Measurements from ENCODE around the gene PCDHA3.

PCDHA3 gene

DNA sequence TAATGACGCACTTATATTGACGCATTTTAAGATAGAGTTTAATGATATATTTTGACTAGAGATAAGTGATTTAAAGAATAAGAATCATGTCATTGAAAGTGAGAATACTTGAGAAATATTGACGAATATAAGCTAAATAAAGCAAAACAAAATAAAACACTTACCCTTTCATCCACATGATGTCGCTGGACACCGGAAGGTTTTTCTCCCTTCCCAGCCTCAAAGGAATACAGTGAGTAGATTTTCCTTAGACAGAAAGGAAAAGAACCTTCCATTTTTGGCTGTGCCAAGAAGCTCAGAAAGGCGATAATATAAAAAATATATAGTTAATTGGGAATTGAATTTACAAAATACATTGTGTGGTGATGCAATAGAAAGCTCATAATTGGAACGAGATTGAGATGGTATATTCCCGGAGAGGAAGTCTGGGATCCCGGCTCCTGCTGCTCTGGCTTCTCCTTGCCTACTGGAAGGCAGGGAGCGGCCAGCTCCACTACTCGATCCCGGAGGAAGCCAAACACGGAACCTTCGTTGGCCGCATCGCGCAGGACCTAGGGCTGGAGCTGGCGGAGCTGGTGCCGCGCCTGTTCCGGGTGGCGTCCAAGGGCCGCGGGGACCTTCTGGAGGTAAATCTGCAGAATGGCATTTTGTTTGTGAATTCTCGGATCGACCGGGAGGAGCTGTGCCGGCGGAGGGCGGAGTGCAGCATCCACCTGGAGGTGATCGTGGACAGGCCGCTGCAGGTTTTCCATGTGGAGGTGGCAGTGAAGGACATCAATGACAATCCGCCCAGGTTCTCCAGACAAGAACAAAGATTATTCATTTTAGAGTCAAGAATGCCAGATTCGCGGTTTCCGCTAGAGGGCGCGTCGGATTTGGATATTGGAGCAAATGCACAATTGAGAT is 20.8 kb downstream of the PCDHA3 start, which contains the start of gene PCDHA5:
Gene PCDHA5, plus strand, starts transcription at position 239 of the 906 bp plus-strand sequence.
- TF ChIP-seq, protein P1, sequence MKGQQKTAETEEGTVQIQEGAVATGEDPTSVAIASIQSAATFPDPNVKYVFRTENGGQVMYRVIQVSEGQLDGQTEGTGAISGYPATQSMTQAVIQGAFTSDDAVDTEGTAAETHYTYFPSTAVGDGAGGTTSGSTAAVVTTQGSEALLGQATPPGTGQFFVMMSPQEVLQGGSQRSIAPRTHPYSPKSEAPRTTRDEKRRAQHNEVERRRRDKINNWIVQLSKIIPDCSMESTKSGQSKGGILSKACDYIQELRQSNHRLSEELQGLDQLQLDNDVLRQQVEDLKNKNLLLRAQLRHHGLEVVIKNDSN (IDR thresholded peaks at IDR 0.05) = no peak
- TF ChIP-seq RAD21 (IDR thresholded peaks at IDR 0.05; ENCODE audit: low read depth) = peak; percentile 9; the same call in 1 of the 2 replicates

DNA sequence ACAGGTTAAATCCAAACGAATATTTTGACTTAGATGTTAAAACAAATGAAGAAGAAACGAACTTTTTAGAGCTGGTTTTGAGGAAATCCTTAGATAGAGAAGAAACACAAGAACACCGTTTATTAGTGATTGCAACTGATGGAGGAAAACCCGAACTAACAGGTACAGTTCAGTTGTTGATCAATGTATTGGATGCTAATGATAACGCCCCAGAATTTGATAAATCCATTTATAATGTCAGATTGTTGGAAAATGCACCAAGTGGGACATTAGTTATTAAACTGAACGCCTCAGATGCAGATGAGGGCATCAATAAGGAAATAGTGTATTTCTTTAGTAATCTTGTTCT is 21.4 kb downstream of the PCDHA3 start:
- TF ChIP-seq CEBPB (IDR thresholded peaks at IDR 0.05) = no peak
- TF ChIP-seq EP300 (IDR thresholded peaks at IDR 0.05; ENCODE audit: borderline replicate concordance) = no peak
- TF ChIP-seq, protein P2, sequence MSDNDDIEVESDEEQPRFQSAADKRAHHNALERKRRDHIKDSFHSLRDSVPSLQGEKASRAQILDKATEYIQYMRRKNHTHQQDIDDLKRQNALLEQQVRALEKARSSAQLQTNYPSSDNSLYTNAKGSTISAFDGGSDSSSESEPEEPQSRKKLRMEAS (IDR thresholded peaks at IDR 0.05) = no peak
- no peak for TF ChIP-seq TCF12 (IDR thresholded peaks at IDR 0.05; ENCODE audit: low read depth)
- TF ChIP-seq TAF1 (IDR thresholded peaks at IDR 0.05; ENCODE audit: low read depth) = no peak
- TF ChIP-seq TEAD4 (IDR thresholded peaks at IDR 0.05) = no peak
- no peak for TF ChIP-seq EGR1 (IDR thresholded peaks at IDR 0.05)
- TF ChIP-seq RAD21 (IDR thresholded peaks at IDR 0.05; ENCODE audit: low read depth) = no peak
- TF ChIP-seq YY1 (IDR thresholded peaks at IDR 0.05; ENCODE audit: low read depth) = no peak
- TF ChIP-seq, protein P1 (IDR thresholded peaks at IDR 0.05) = no peak

DNA sequence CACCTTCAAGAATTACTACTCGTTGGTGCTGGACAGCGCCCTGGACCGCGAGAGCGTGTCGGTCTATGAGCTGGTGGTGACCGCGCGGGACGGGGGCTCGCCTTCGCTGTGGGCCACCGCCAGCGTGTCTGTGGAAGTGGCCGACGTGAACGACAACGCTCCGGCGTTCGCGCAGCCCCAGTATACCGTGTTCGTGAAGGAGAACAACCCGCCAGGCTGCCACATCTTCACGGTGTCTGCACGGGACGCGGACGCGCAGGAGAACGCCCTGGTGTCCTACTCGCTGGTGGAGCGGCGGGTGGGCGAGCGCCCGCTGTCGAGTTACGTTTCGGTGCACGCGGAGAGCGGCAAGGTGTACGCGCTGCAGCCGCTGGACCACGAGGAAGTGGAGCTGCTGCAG is 22.1 kb downstream of the PCDHA3 start:
- TF ChIP-seq, protein P3, sequence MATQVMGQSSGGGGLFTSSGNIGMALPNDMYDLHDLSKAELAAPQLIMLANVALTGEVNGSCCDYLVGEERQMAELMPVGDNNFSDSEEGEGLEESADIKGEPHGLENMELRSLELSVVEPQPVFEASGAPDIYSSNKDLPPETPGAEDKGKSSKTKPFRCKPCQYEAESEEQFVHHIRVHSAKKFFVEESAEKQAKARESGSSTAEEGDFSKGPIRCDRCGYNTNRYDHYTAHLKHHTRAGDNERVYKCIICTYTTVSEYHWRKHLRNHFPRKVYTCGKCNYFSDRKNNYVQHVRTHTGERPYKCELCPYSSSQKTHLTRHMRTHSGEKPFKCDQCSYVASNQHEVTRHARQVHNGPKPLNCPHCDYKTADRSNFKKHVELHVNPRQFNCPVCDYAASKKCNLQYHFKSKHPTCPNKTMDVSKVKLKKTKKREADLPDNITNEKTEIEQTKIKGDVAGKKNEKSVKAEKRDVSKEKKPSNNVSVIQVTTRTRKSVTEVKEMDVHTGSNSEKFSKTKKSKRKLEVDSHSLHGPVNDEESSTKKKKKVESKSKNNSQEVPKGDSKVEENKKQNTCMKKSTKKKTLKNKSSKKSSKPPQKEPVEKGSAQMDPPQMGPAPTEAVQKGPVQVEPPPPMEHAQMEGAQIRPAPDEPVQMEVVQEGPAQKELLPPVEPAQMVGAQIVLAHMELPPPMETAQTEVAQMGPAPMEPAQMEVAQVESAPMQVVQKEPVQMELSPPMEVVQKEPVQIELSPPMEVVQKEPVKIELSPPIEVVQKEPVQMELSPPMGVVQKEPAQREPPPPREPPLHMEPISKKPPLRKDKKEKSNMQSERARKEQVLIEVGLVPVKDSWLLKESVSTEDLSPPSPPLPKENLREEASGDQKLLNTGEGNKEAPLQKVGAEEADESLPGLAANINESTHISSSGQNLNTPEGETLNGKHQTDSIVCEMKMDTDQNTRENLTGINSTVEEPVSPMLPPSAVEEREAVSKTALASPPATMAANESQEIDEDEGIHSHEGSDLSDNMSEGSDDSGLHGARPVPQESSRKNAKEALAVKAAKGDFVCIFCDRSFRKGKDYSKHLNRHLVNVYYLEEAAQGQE (IDR thresholded peaks at IDR 0.05; ENCODE audit: low read depth) = peak; percentile 34; the same call in 1 of the 2 replicates

DNA sequence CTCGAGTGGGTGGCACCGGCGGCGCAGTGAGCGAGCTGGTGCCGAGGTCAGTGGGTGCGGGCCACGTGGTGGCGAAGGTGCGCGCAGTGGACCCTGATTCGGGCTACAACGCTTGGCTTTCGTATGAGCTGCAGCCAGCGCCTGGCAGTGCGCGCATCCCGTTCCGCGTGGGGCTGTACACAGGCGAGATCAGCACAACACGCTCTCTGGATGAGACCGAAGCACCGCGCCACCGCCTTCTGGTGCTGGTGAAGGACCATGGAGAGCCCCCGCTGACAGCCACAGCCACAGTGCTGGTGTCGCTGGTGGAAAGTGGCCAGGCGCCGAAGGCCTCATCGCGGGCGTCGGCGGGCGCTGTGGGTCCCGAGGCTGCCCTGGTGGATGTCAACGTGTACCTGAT is 22.6 kb downstream of the PCDHA3 start:
- TF ChIP-seq TAF1 (IDR thresholded peaks at IDR 0.05; ENCODE audit: low read depth) = no peak
- TF ChIP-seq NFIC (IDR thresholded peaks at IDR 0.05) = no peak
- TF ChIP-seq EGR1 (IDR thresholded peaks at IDR 0.05) = no peak
- no peak for TF ChIP-seq CEBPB (IDR thresholded peaks at IDR 0.05)
- TF ChIP-seq EP300 (IDR thresholded peaks at IDR 0.05; ENCODE audit: borderline replicate concordance) = no peak
- TF ChIP-seq, protein P3 (IDR thresholded peaks at IDR 0.05; ENCODE audit: low read depth) = no peak
- no peak for TF ChIP-seq FOXM1 (IDR thresholded peaks at IDR 0.05; ENCODE audit: borderline replicate concordance, low read depth)
- no peak for TF ChIP-seq RAD21 (IDR thresholded peaks at IDR 0.05; ENCODE audit: low read depth)
- TF ChIP-seq ZBTB7A (IDR thresholded peaks at IDR 0.05; ENCODE audit: low read depth) = no peak
- TF ChIP-seq, protein P1 (IDR thresholded peaks at IDR 0.05) = no peak
- TF ChIP-seq CREB1 (IDR thresholded peaks at IDR 0.05; ENCODE audit: low read depth) = no peak
- TF ChIP-seq TEAD4 (IDR thresholded peaks at IDR 0.05) = no peak
- TF ChIP-seq TCF12 (IDR thresholded peaks at IDR 0.05; ENCODE audit: low read depth) = no peak
- TF ChIP-seq YY1 (IDR thresholded peaks at IDR 0.05; ENCODE audit: low read depth) = no peak

DNA sequence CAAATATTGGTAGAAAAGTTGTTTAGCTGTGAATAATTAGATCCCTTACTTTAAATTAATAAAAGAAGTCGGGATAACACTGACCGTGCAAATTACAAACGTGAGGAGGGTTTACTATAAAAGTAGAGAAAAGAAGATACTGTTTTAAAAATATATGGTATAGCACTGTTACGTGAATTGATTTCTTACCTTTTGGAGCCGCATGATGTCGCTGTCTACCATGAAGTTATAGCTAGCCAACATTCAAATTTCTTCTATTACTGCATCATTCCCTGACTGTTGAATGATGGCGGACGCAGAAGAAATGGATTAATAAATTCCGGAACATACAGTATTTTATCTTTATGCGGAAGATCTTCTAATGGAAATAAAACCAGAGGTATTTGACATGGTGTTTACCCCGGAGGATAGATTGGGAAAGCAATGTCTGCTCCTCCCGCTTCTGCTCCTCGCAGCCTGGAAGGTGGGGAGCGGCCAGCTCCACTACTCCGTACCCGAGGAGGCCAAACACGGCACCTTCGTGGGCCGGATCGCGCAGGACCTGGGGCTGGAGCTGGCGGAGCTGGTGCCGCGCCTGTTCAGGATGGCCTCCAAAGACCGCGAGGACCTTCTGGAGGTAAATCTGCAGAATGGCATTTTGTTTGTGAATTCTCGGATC is 27.0 kb downstream of the PCDHA3 start, which contains the start of gene PCDHA6:
Gene PCDHA6, plus strand, starts transcription at position 257 of the 658 bp plus-strand sequence. Its CDS starts 132 bp downstream, at position 389.
- TF ChIP-seq TEAD4 (IDR thresholded peaks at IDR 0.05) (no peak), EP300 (IDR thresholded peaks at IDR 0.05; ENCODE audit: borderline replicate concordance) (no peak), CREB1 (IDR thresholded peaks at IDR 0.05; ENCODE audit: low read depth) (no peak), TCF12 (IDR thresholded peaks at IDR 0.05; ENCODE audit: low read depth) (no peak), YY1 (IDR thresholded peaks at IDR 0.05; ENCODE audit: low read depth) (no peak), ZBTB7A (IDR thresholded peaks at IDR 0.05; ENCODE audit: low read depth) (no peak), CEBPB (IDR thresholded peaks at IDR 0.05) (no peak), EGR1 (IDR thresholded peaks at IDR 0.05) (no peak), RAD21 (IDR thresholded peaks at IDR 0.05; ENCODE audit: low read depth) (no peak), TAF1 (IDR thresholded peaks at IDR 0.05; ENCODE audit: low read depth) (no peak), FOXM1 (IDR thresholded peaks at IDR 0.05; ENCODE audit: borderline replicate concordance, low read depth) (no peak)
- TF ChIP-seq, protein P1 (IDR thresholded peaks at IDR 0.05) = no peak
- TF ChIP-seq, protein P3 (IDR thresholded peaks at IDR 0.05; ENCODE audit: low read depth) = no peak
- TF ChIP-seq, protein P2 (IDR thresholded peaks at IDR 0.05) = no peak

Measured in Ishikawa (cell line).